GM12864 (cell line): Measurements from ENCODE around the gene OR10H1.
A peak's percentile ranks its signal among the peaks of the same experiment; 100 is the strongest.
"Not testable (repeated sequence)": the region's sequence is repeated elsewhere in the genome, so short reads cannot be mapped to it uniquely, and the experiment has no call there.

Source experiments
- DNase-seq: peaks from one replicate; pipeline ENCODE4 v3.0.0-alpha.2; 2011; ENCODE audit warnings: low read depth
- H3K4me3 ChIP-seq: 2 replicates; pipeline ENCODE4 v1.5.1; 2011; ENCODE audit warnings: mild to moderate bottlenecking, low read depth, low read length, control low read depth
- CTCF ChIP-seq: IDR thresholded peaks from 2 replicates; pipeline ENCODE4 v1.5.1; 2011; ENCODE audit warnings: low read depth, mild to moderate bottlenecking, moderate library complexity, low read length, control low read depth, inconsistent platforms; ENCODE audit errors: missing control alignments

The OR10H1 gene

GRCh38 chr19:15825753-15826152, 10.3 kb upstream of the OR10H1 start:
- no peak for TF ChIP-seq CTCF
- no peak overlapping the region for H3K4me3 ChIP-seq
- no peak for DNase-seq

- TF ChIP-seq CTCF, result no peak
- H3K4me3 ChIP-seq, result no peak overlapping the region
- no peak for DNase-seq
These were observed 5.2 kb upstream of the OR10H1 start for GRCh38 chr19:15820646-15821045.

GRCh38 chr19:15813916-15814315, 1.5 kb downstream of the OR10H1 start:
- DNase-seq, result no peak
- no peak overlapping the region for H3K4me3 ChIP-seq
- no peak for TF ChIP-seq CTCF

GRCh38 chr19:15812060-15812722, 3.3 kb downstream of the OR10H1 start:
- no peak overlapping the region for H3K4me3 ChIP-seq
- TF ChIP-seq CTCF, result peak; percentile 40
- DNase-seq, result no peak

GRCh38 chr19:15811476-15811875, 4.0 kb downstream of the OR10H1 start:
- no peak for DNase-seq
- TF ChIP-seq CTCF, result no peak
- H3K4me3 ChIP-seq, result no peak overlapping the region

GRCh38 chr19:15810335-15810734, 5.1 kb downstream of the OR10H1 start:
- peak; percentile 29 for TF ChIP-seq CTCF
- H3K4me3 ChIP-seq, result no peak overlapping the region
- no peak for DNase-seq

GRCh38 chr19:15794279-15794678, 21.2 kb downstream of the OR10H1 start:
- not testable (repeated sequence) for H3K4me3 ChIP-seq, DNase-seq

- no peak for DNase-seq
- no peak for TF ChIP-seq CTCF
- no peak overlapping the region for H3K4me3 ChIP-seq
These were observed 25.4 kb downstream of the OR10H1 start for GRCh38 chr19:15790096-15790495.
